ENCODE data around the gene NOXO1.

Gene NOXO1

GRCh38 chr16:1979271-1980029 lies 1.8 kb downstream of the NOXO1 start:
- no peak for DNase-seq (ENCODE audit: low spot score)

DNA sequence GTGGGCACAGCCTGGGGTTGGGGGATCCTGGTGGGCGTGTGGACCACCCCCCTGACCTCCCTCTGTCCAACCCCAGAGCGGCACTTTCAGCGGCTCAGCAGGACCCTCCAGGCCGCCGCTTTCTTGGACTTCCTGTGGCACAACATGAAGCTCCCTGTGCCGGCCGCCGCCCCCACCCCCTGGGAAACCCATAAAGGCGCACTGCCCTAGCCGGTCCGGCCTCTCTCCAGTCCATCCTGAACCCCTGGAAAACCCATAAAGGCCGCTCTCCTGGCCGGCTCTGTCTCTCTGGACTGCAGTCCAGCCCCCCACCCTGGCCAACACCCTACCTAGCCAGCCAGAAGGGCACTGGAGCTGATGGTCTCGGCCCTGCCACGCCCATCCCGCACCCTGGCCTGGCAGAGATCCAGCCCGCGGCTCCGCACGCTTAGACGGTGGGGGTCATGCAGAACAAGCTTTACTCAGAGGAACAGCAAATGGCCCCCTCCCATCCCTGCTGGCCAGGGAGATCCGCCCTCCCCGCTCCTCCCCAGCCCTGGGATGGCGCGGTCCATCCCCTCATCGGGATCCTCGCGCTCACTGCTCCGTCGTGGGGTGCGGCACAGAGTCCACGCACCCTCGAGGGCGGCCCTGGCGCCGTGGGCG lies 2.7 kb downstream of the NOXO1 start:
- DNase-seq (ENCODE audit: low spot score), result no peak

DNA sequence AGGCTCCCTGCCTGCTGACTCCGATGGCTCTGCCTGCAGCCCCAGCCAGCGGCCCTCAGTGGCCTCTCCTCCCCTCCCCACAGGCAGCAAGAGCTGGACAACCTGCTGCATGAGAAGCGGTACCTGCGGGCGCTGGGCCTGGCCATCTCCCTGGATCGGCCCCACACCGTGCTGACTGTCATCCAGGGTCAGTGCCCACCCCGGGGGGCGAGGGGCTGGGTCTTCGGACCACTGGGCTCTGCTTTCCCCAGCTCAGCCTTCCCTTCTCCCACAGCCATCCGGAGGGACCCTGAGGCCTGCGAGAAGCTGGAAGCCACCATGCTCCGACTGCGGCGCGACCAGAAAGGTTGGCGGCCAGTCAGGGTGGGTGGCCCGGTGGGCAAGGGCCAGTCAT lies 3.4 kb downstream of the NOXO1 start:
- DNase-seq (ENCODE audit: low spot score), result no peak

DNA sequence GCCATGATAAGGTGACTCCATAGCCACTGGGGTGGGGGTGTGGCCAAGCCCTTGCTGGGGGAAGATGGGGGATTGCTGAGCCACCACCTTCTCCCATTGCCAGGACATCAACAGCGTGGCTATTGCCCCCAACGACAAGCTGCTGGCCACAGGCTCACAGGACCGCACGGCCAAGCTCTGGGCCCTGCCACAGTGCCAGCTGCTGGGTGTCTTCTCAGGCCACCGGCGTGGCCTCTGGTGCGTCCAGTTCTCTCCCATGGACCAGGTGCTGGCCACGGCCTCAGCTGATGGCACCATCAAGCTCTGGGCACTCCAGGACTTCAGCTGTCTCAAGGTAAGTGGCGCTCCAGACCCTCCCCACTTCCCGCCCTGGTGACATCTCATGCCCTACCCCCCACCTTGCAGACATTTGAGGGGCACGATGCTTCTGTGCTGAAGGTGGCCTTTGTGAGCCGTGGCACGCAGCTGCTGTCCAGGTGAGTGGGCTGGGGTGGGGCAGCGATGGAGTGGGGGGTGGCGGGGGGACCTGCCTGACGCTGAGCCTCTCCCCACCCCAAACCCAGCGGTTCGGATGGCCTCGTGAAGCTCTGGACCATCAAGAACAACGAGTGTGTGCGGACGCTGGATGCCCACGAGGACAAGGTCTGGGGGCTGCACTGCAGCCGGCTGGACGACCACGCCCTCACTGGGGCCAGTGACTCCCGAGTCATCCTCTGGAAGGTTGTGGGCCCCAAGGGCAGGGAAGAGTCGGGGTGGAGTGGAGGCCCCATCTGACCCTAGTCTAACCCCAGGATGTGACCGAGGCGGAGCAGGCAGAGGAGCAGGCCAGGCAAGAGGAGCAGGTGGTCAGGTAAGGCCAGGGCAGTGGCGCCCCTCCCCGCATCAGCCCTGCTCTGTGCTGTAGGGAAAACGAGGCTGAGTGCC lies 4.1 kb downstream of the NOXO1 start:
- DNase-seq (ENCODE audit: low spot score), result no peak

DNA sequence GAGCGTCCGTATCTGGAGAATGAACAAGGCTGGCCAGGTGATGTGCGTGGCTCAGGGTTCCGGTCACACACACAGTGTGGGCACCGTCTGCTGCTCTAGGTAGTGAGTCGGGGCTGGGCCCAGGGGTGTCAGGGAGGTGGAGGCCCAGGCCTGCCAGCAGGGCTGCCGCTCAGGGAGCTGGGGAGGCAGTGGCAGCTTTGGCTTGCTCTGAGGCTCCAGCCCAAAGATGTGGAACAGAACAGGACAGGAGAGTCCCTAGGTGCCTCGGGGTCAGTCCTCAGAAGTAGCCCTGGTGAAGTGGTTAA lies 5.1 kb downstream of the NOXO1 start:
- no peak for DNase-seq (ENCODE audit: low spot score)

- DNase-seq (ENCODE audit: low spot score), result no peak
Measured at GRCh38 chr16:1975432-1976215, 5.6 kb downstream of the NOXO1 start.

DNA sequence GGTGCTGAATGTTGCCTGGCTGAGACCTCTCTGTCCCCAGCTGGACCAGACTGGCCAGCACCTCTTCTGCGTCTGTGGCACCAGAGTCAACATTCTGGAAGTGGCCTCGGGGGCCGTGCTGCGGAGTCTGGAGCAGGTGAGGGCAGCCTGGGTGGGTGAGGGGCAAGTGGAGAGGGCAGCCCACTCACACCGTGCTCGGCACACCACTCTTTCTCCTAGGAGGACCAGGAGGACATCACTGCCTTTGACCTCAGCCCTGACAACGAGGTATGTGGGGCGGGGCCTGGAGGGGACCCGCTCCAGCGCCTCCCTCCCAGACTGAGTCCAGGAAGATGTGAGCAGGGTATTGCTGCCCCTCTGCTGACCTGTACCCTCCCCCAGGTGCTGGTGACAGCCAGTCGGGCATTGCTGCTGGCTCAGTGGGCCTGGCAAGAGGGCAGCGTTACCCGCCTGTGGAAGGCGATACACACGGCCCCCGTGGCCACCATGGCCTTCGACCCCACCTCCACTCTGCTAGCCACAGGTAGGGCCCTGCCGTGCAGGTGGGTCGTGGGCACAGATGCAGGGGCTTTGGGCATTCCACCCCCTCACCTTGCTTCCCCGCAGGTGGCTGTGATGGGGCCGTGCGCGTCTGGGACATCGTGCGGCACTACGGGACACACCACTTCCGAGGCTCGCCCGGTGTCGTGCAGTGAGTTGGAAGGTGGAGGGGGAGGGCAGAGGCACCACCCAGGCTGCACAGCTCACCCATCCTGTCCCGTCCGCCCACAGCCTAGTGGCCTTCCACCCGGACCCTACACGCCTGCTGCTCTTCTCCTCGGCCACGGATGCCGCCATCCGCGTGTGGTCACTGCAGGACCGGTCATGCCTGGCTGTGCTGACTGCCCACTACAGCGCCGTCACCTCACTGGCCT lies 6.9 kb downstream of the NOXO1 start:
- DNase-seq (ENCODE audit: low spot score), result no peak

GRCh38 chr16:1973461-1974156 lies 7.7 kb downstream of the NOXO1 start:
- DNase-seq (ENCODE audit: low spot score), result no peak

DNA sequence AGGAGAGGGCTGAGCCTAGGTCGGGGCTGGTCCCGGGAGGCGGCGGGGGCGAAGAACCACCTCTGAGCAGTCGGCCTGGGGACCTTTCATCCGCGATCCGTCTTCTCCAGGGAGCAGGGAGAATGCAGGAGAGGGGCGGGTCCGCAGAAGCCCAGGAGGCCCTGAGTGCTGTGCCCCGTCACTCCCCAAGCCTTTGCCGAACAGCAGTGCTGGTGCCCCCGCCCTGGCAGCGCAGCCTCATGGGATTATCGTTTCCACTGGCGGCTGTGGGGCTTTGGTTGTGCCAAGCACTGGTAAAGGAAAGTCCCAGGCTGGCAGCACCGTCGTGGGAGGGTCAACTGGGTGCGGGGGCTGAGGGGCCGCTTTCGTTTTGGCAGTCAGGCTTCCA lies 8.8 kb downstream of the NOXO1 start:
- peak; percentile 67 for DNase-seq (ENCODE audit: low spot score)

- DNase-seq (ENCODE audit: low spot score), result peak; percentile 94
Measured at GRCh38 chr16:1971796-1972489, 9.3 kb downstream of the NOXO1 start, which contains the start of gene TBL3. TSS of gene TBL3 (plus strand) at chr16:1972053. CDS start at chr16:1972165, 112 bp downstream.

DNA sequence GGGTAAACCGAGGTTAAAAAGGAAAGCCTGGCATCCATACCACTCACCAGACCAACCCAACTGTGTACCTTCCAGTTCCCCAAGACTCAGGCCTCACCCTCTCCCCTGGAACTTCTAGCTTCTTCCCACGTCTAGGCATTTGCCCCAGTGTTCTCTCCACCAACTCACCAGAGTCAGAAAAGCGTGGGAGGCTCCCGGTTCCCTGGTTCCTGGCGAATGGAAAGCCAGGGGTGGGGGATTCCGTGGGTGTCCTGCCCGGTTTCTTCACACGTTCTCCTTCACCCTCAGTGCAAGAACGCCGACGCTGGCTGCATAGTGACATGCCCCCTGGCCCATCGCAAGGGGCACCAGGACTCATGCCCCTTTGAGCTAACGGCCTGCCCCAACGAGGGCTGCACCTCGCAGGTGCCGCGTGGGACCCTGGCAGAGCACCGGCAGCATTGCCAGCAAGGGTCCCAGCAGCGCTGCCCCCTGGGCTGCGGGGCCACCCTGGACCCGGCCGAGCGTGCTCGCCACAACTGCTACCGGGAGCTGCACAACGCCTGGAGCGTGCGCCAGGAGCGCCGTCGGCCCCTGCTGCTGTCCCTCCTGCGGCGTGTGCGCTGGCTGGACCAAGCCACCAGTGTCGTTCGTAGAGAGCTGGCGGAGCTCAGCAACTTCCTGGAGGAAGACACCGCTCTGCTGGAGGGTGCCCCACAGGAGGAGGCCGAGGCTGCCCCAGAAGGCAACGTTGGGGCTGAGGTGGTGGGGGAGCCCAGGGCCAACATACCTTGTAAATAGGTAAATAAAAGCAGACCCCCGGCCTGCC lies 12.9 kb downstream of the NOXO1 start:
- DNase-seq (ENCODE audit: low spot score), result no peak

GRCh38 chr16:1966460-1966859 lies 14.8 kb downstream of the NOXO1 start, which contains the start of gene RNF151:
TSS of gene RNF151 (plus strand) at chr16:1966856. CDS start at chr16:1966882, 26 bp downstream.
- no peak for DNase-seq (ENCODE audit: low spot score)

DNA sequence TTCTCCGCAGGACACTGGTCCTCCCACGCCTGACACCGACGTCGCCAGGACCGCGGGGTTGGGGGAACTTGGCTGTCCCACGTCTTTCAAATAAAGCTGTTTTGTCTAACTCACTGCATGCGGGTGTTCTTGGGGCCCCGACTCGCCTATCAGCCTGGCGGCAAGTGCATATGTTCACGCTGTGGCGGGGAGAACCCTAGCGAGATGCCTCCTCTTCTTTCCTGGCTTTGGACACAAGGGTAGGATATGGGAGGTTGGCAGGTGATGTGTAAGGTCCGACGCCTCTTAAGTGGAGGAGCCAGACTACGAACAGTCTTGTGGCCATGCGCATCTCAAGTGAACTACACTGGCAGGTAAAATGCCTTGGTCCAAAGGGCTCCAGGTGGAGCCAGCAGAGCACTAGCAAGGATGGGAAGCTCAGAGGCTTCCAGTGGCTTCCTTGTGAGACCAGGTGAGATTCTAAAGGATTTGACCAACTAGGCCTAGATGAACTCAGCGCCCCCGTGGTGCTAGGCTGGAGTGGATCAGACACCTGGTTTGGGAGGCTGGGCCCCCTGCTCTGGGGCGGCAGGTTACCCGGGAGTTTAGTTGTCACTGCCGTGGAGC lies 15.8 kb downstream of the NOXO1 start:
- no peak for DNase-seq (ENCODE audit: low spot score)

DNA sequence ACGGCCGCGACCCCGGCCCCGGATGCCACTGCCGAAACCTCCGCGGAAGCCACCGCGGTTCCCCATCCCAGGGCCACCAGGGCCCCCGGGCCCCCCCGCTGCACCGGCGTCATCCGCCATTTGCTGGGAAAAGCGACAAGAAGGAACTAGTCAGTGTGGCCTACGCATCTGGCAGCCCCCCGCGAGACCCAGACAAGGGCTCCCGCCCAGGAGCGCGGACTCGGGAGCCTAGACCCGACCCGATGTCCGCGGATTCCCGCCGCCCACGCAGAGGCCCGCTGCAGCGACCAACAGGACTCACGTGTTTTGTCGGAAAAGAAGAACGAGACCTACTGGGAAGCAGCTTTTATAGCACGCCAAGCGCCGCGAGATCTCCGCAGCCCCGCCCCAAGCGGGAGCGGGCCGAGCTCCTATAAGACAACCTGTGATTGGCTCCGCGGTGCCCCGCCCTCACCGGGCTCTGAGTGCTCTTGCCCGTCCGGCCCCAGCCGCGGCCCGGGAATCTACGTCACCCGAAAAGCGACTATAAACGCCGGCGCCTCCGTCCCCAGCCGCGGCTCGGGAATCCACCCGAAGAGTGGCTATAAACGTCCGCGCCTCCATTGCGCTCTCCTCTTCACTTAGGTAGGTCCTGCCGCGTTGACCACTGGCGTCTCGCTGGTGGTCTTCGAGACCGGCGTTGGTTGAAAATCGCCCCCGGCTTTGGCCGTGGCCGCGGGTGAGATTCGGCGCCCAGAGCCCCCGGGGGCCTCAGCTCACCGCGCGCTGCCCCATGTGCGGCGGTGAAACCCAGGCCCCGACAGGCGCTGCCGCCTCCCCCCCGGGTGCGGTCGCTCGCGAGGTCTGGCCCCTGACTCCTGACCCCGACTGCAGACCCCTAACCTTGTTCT lies 16.5 kb downstream of the NOXO1 start, which contains the start of gene RPS2:
Gene RPS2, minus strand, starts transcription at position 321 of the 890 bp plus-strand sequence. Its CDS starts 201 bp downstream, at position 120.
- peak; percentile 99 for DNase-seq (ENCODE audit: low spot score)

DNA sequence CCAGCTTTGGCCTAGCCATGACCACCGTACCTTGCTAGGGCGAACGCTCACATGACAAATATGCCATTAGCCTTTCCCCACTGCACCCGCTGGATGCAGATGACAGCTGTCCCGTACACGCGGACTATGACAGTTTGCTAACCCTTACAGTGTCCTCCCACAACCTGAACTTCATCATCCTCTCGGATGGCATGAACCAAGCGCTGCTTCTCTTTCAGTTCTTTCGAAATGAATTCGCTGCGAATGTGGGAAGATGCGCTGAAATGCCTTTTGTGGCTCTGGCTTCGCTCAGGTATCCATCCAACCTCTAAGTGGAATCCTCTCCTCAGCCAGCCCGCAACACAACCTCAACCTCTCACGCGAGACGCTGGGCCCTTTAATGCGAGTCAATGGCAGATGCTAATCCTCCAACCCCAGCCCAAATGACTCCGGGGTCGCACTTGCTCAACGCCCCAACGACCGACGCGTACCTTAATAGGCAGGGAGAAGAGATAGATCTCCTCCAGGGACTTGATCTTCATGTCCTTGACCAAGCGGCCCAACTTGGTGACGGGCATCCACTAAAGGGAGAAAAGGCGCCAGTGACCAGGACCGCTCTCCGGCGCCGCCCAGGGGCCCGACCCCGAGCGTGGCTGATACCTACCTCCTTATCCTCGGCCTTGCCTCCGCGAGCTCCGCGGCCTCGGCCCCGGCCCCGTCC lies 17.3 kb downstream of the NOXO1 start:
- peak; percentile 37 for DNase-seq (ENCODE audit: low spot score)
